GM18907 (cell line): ENCODE results near the gene ATP1B4.

Experiments
- ATAC-seq: cut with Tn5 transposase; IDR thresholded peaks from one replicate; pipeline ENCODE4 v1.9.1; 2021; ENCODE audit warnings: mild to moderate bottlenecking, moderate library complexity; ENCODE audit not compliant: unreplicated experiment

Gene ATP1B4

DNA sequence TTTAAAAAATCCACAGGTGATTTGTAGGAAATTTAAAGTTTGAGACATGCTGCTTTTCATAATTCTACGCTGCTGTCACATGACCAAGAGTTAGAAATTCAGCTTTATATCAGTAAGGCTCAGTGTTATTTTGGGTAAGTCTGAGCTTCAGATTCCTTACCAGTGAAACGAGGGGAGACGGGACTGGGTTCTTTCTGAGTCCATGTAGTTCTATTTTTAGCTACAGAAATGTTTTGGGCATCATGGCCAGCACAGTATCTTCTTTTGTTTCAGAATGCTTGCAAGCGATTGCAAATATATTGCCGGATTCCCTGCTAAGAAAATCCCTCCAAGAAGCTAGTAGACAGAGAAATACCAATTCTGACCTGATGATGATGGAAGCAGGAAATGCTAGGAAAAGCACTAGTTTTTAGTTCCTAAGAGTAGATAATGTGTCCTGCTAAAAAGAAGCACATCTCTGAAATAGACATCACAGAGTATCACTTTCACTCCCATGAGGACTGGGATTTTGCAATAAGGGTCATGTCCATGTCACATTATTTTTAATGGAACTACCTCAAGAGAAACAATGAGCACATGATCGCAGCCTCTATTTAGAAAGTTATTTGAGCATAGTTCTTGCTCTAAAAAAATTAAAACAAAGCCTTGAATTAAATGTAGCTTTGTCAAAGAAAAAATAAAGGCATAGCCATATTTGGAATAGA lies 10.9 kb downstream of the ATP1B4 start:
- ATAC-seq: no peak

DNA sequence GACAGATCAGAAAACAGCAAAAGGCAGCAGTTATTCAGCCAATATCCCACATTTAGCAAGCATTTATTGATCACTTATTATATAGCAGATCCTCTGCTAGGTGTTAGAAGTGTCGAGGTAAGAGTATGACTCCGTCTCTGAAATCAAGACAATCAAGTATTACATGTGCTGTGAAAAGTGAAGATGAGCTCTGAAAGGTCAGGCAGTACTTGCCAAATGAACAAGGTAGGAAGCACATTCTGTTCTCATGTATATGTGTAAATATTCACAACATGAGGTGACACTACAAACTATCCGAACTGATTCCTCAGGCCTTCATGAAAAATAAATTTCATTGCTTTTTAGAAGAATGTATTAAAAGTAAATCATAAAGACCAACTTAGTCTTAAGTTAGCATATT lies 15.3 kb downstream of the ATP1B4 start:
- ATAC-seq: no peak

DNA sequence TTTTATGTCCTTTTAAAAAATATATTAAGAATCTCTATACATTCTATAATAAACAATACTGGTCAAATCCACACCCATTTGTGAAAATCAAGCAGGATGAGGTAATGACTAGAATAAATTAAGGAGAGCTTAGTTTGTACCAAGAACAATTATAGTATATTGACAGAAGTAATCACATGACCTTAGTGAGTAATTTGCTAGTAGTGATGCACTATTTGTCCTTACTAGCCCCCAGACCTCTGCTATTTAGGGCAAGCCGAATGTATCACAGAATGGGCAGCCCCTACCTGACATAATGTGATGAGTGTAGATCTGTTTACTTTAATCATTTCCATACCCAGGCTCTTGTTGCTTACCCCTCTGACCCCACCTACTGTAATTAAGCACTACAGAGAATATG lies 15.8 kb downstream of the ATP1B4 start:
- no peak for ATAC-seq

DNA sequence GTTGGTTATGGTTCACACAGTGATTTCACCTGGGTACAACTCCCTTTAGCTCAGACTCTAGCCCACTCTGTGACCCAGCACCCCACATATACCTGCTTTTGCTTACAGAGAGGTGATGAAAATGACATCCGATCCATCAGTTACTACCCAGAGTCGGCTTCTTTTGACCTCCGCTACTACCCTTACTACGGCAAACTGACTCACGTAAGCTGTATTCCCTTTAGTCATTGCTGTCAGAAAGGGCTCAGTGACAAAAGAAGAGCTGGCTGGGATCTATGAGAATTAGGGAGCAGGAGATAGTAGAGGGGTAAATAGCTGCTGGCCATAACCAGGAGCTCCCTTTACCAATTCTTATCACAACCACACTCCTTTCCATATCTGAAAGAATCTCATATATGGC lies 16.7 kb downstream of the ATP1B4 start:
- no peak for ATAC-seq

DNA sequence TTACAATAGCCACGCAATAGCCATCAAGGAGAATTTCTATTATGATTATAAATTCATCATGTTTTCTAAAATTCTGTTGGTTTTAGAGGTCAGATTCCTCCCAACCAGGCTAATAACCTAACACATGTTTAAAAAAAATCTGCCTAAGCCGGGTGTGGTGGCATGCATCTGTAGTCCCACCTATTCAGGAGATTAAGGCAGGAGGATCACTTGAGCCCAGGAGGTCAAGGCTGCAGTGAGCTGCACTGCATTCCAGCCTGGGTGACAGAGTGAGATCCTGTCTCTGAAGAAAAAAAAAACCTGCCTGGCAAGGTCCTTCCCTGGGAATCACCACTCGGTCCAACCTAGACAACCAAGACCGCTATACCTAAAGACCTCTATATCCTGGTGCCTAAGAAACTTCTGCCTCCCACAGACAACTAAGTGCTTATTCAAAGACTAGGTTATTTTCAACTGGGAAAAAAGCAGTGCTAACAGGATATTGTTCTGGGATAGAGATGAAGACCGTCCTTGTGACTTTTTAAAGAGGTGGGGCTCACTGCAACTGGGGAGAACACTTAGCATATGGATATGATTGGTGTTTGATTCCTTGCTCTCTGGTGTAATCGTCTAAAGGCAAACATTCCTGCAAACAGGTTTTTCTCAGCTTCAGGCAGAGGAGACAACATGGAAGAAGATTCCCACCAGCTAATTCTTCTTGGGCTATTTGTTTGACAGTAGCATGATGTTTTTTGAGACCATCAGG lies 18.2 kb downstream of the ATP1B4 start:
- no peak for ATAC-seq

DNA sequence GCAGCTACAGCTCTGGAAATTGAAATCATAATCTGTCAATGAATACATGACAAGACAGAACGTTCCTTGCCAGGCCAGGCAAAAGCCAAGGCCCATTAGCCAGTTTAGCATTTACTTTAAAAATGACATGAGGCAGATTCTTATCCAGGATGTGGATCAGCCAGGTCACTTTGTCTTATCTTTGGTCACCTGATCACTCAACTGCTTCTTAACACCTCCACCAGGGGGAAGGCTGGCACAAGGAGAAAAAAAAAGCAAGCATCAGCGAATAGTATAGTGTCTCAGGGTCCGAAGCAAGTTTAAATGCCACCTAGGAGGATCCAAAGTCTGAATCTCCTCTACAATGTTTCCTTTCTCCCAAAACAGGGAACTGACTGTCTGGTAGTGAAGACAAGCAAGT lies 18.8 kb downstream of the ATP1B4 start:
- ATAC-seq: peak; percentile 67

DNA sequence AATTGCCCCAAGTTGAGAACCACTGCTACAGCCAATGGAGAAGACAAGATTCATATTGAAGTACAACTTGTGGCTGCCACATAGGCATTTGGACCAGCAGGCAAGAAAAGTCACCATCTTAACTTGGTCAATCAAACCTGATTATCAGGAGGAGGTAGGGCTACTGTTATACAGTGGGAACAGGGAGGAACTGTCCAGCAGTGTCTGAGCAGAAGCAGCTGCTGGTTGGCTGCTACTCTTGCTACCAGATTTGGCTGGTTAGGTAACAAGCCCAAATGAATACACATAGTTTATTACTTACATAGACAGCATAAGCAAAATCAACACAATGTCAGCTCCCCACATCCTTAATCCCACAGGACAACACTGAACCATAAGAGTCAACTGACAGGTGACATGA lies 39.4 kb downstream of the ATP1B4 start:
- ATAC-seq: no peak

DNA sequence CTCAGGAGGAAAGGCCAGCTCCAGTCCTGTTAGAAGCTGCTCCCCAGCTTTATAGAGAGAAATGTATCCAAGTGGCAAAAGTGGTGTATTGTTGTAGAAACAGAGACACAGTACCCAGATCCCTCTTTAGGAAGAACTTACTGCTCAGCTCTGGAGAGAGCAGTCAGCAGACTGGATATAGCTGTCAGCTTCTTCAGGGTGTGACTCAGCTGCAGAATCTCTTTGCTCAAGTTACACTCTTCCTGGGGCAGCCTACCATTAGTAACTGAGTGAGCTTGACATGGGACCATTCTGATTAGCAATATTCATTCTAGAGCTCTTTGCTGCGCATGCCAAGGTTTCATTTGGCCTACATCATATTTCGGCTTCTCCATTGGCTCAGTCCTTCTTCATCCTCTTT lies 40.5 kb downstream of the ATP1B4 start:
- no peak for ATAC-seq

DNA sequence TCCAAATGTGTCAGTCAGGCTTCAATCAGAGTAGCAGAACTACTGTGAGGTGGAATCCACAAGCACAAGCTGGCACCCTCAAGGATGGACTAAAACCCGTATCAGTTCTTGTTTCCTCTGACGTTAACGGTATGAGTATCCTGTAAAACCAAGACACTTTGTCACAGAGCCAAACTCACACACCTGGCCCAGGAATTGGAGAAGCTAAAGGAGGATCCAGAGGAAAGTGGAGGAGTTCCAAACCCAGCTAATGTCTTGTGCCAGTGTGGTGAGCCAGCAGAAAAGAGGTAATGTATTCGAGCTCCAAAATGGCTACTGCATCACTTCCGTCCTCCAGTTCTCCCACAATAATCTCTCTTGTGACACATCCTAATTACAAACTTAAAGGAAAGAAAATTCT lies 44.7 kb downstream of the ATP1B4 start:
- no peak for ATAC-seq

DNA sequence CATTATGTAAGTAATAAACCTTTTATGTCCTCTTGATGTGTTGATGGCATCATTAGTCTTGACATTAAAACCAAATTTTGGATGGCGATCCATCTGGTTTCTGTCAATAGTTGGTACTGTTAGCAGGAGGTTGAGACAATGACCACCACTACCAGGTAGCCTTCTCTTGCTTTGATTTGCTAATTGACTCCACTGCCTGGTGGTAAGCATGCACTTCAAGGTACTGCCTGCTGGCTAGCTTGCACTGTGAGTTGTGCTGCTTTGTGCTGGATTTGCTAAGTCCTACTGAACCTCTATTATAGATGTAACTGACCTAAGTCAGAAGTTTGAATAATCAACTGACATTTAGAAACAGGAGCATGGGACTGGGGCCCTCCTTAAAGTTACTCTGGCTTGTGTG lies 46.3 kb downstream of the ATP1B4 start:
- no peak for ATAC-seq

DNA sequence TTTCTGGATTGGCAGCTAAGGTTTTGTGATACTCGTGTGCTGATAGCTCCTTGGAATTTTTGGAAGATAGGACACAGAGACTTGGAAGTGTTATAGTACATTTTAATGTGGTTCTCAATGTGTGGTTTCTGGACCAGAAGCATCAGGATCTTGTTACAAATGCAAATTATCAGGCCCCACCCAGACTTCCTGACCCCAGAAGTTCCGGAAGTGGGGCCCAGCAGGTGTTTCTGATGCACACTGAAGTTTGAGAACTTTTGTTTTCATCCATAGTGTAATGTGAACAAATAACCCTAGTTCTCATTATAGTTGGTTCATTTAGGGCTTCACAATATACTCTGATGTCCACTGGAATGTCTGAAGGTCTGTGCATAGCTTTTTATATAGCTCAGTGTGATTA lies 57.6 kb downstream of the ATP1B4 start:
- ATAC-seq: peak; percentile 64

DNA sequence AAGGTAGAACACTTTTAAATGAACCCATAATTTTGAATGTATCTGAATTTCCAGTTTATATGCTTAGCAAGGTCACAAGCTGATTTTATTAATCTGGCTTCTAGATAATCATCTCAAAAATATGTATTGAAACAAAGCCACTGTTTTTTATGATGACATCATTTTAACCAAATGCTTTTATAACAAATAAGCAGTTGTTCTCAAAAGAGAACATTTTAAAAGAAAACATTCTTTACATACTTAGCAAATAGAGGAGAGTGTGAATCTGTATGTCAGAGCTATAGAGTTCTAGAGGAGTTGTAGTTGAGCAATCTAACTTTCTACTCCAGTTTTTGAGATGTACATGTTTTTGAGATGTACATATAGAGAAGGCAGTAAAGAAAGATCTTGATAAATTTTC lies 64.7 kb downstream of the ATP1B4 start:
- no peak for ATAC-seq

DNA sequence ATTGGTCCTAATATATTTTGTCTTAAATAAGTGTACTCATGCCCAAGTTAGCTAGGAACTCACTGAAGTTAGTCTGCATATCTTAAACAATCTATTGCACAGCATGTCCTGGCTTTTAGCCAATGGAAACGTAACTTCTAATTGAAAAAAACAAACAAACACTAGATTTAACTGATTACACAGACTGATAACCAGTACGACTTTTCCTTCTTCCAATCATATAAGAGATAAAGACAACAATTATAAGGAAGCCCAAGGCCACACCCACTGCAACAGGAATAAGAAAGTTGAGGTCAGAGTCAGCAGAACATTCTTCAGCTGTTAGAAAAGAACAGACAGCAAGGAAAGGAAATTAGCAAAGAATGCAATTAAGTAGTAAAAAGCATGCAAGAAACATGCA lies 66.4 kb downstream of the ATP1B4 start:
- ATAC-seq: no peak

DNA sequence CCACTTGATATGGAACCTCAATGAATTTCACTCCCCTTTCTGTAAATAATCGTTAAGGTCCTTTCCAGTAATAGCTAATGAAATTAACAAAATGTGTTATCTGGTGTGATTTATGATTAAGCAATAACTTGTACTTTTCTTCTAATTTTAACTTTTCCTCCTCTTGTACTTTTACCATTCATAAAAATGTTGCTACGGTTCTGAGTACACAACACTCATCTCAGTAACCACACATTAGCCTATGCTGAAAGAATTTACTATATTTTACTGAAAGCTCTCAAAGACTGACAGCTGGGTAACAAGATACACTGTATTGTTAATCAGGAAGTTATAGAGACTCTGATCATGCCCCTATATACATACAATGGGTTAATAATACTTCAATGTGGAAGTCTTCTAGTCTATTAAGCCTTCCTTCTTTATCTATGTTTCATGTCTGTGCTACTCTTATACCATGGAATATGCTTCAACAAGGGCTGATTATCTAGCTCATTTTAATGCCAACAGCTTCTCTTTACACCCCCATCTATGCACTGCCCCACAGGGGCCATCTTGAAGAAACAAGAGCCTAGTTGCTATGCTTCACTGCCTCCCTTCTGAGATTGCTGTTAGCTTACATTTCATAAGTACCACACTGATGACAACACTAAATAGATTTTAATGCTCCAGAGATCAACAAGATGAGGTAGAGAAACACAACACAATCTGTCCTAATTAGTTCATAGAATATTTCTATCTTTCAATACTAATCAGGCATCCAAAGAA lies 68.1 kb downstream of the ATP1B4 start:
- ATAC-seq: peak; percentile 87
